K562 (cell line): ENCODE measurements around the gene ABHD17B. TPM values are rescaled to one million over a fixed set of nuclear protein-coding genes. Genes with fewer than 3 reads are reported as not detected.

Source experiments
- ATAC-seq: fragments of 200-7000 bp; cut with Tn5 transposase; 3 replicates; pipeline ENCODE4 v1.9.1; 2020; ENCODE audit warnings: moderate library complexity
- BruUV-seq: library from RNA; stranded (reverse); fragments of 400-500 nt; replicated peaks from 2 replicates; lab custom pipeline; 2021; lab: Mats Ljungman, UMichigan
- CTCF ChIA-PET: fragments of 300-600 bp; formaldehyde crosslinking; extraction: SDS; loops from one replicate; lab custom pipeline; 2021; ENCODE audit warnings: low intra/inter-chr PET ratio; lab: Yijun Ruan, JAX
- POLR2A ChIA-PET: fragments of 300-600, 350-650 bp; sonication (Branson Sonifier 250); formaldehyde crosslinking; extraction: SDS; loops from one replicate; lab custom pipeline; 2021; ENCODE audit warnings: antibody characterized with exemption, inconsistent platforms; lab: Yijun Ruan, JAX
- DNase-seq, 4 experiments: peaks; one replicate each; pipeline versions ENCODE4 v3.0.0 to v3.0.0-alpha.2; 2011 to 2018; ENCODE audit warnings: low spot score in 3 of 4, mixed read lengths in 3 of 4; ENCODE audit errors: extremely low read depth in 1 of 4
- FAIRE-seq: peaks from 2 replicates; lab custom pipeline; 2011; peaks lifted over from hg19 to GRCh38; lab: Jason Lieb, UNC
- H2AFZ ChIP-seq: 2 replicates; pipeline ENCODE4 v1.6.0; 2011; ENCODE audit warnings: low read depth, low read length, control low read depth, inconsistent platforms
- H3K27ac ChIP-seq: fragments of 200-600 bp; 3 replicates; pipeline ENCODE4 v1.8.0; 2011; ENCODE audit warnings: low read depth, mild to moderate bottlenecking, control low read depth, inconsistent platforms, low read length, moderate library complexity, mixed read lengths; ENCODE audit errors: extremely low read depth
- H3K27me3 ChIP-seq, 2 experiments: fragments of 300-600 bp in 1 of 2; 2 replicates in 1 of 2; 3 replicates in 1 of 2; pipeline versions ENCODE4 v1.6.0 to v1.8.0; 2011; ENCODE audit warnings: inconsistent platforms in 2 of 2, low read length in 2 of 2, mild to moderate bottlenecking in 1 of 2, mixed read lengths in 1 of 2, moderate library complexity in 1 of 2; ENCODE audit not compliant: control insufficient read depth in 2 of 2, insufficient read depth in 2 of 2
- H3K36me3 ChIP-seq: fragments of 300-600 bp; 3 replicates; pipeline ENCODE4 v1.8.0; 2011; ENCODE audit warnings: mild to moderate bottlenecking, low read length, inconsistent platforms; ENCODE audit not compliant: control insufficient read depth, insufficient read depth
- H3K4me1 ChIP-seq, 2 experiments: fragments of 200-600 bp in 1 of 2; replicated peaks in 1 of 2; 2 replicates in 1 of 2; 3 replicates in 1 of 2; pipeline versions ENCODE4 v1.5.1 to v1.8.0; 2011; ENCODE audit warnings: inconsistent platforms in 2 of 2, low read length in 2 of 2, mild to moderate bottlenecking in 1 of 2, mixed read lengths in 1 of 2, moderate library complexity in 1 of 2; ENCODE audit not compliant: control insufficient read depth in 2 of 2, insufficient read depth in 2 of 2
- H3K4me2 ChIP-seq: 2 replicates; pipeline ENCODE4 v1.6.1; 2011; ENCODE audit warnings: low read length, control low read depth, inconsistent platforms, mixed read lengths; ENCODE audit not compliant: insufficient read depth
- H3K4me3 ChIP-seq: fragments of 200-600 bp; sonication (generic), shearing (Covaris generic); 2 replicates; pipeline ENCODE4 v1.5.1; 2016; ENCODE audit warnings: control low read depth, inconsistent platforms
- H3K79me2 ChIP-seq: fragments of 200-600 bp; 3 replicates; pipeline ENCODE4 v1.8.0; 2011; ENCODE audit warnings: low read length, inconsistent platforms; ENCODE audit not compliant: control insufficient read depth, insufficient read depth
- H3K9ac ChIP-seq, 2 experiments: 2 replicates each; pipeline versions ENCODE4 v1.6.0 to v1.6.1; 2011; ENCODE audit warnings: low read depth in 2 of 2, low read length in 2 of 2, control low read depth in 1 of 2, inconsistent platforms in 1 of 2, mild to moderate bottlenecking in 1 of 2, mixed read lengths in 1 of 2; ENCODE audit not compliant: insufficient read depth in 1 of 2
- H3K9me1 ChIP-seq: one replicate; pipeline ENCODE4 v1.6.0; 2011; ENCODE audit warnings: inconsistent platforms, mild to moderate bottlenecking, low read length, moderate library complexity; ENCODE audit not compliant: control insufficient read depth, insufficient read depth
- H3K9me3 ChIP-seq: replicated peaks from 2 replicates; pipeline ENCODE4 v1.5.1; 2011; ENCODE audit warnings: low read depth, low read length, inconsistent platforms; ENCODE audit not compliant: control insufficient read depth, insufficient read depth
- H4K20me1 ChIP-seq: replicated peaks from 2 replicates; pipeline ENCODE4 v1.6.1; 2011; ENCODE audit warnings: low read length, inconsistent platforms, mixed read lengths; ENCODE audit not compliant: control insufficient read depth, insufficient read depth
- HNRNPK ChIP-seq: fragments of 200-400 bp; formaldehyde crosslinking; IDR thresholded peaks from one replicate; pipeline ENCODE4 v1.6.1; 2018; ENCODE audit warnings: mild to moderate bottlenecking, low read depth, low read length; ENCODE audit not compliant: poor library complexity, severe bottlenecking
- SREBF1 ChIP-seq: fragments of 150-350 bp; IDR thresholded peaks from 2 replicates; pipeline ENCODE4 v1.6.1; 2014; ENCODE audit warnings: antibody characterized with exemption, low read depth, low read length, borderline replicate concordance
- in situ Hi-C: fragments of 300-500 bp; cut with MboI; formaldehyde crosslinking; loops from 4 replicates; pipeline ENCODE4 v1.15.0; 2018; ENCODE audit warnings: inconsistent platforms, mixed read lengths
- intact Hi-C: fragments of 100-400 bp; cut with micrococcal nuclease; formaldehyde crosslinking; loops from 2 replicates; pipeline ENCODE4 v1.14.2; 2022
- polyA plus RNA-seq, 8 experiments: library from polyadenylated mRNA; depleted of rRNA in 4 of 8; stranded (reverse) in 5 of 8; unstranded in 3 of 8; fragments of >200 nt; fragmentation: Nextera tagmentation in 2 of 8; fragmentation: Illumina TruSeq in 1 of 8; extraction: Ambion mirVana in 2 of 8; extraction: Trizol in 1 of 8; gene quantifications; 2 replicates each; pipeline versions ENCODE4 v1.2.1 to v1.2.3, GENCODE V29; 2011 to 2014; ENCODE audit warnings: inconsistent platforms in 1 of 8, missing spikeins in 1 of 8
- total RNA-seq, 7 experiments: library from RNA; depleted of rRNA in 6 of 7; stranded (reverse); fragments of >200 nt in 6 of 7; fragmentation: Illumina TruSeq in 2 of 7; extraction: Trizol in 2 of 7; gene quantifications; 2 replicates each; pipeline versions ENCODE4 v1.2.1 to v1.2.3, GENCODE V29; 2011 to 2021; ENCODE audit warnings: low replicate concordance in 1 of 7
- TF ChIP-seq, protein P1 (sequence below): fragments of 450-650 bp; conservative IDR thresholded peaks from 2 replicates; pipeline ENCODE4 v1.6.1; 2016; ENCODE audit warnings: missing genetic modification characterization, low read depth, mild to moderate bottlenecking, control low read depth, missing compliant biosample characterization

The ABHD17B gene
- total and polyA plus RNA-seq, 9 of the 15 experiments (the other 6 are each of a cell fraction or from before 2014, with no cell fraction given): 1.9 to 13.4 (median 10.1) TPM

DNA sequence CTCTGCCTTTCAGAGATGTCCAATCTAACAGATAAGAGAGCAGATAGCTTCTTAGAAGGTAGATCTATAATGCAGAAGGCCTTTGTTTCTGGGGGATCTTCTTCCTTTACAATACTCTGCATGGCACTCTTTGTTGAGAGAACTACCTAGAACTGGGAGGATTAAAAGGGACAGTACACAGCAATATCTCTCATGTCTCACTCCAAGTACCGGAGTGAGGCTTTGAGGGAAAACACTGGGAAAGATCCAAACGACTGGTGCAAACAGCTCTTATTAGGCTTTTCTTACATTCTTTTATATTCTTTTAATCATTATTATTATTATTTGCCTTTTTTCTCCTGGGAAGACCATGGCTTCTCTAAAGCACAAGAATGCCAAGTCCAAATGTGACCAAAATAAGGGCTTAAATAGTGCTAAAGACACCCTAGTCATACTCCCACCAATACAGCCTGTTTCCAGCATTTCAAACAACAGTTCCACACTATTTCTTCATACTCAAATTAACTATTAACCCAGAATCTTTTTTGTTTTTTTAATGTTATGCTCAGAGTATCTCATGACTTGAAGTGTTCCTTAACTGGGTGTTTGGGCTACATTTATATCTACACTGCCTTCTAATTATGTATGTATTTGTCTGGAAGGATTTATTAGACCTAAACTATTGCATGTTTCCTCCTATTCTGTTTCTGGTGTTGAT lies 52.7 kb downstream of the ABHD17B start (continued):
- TF ChIP-seq, protein P1, sequence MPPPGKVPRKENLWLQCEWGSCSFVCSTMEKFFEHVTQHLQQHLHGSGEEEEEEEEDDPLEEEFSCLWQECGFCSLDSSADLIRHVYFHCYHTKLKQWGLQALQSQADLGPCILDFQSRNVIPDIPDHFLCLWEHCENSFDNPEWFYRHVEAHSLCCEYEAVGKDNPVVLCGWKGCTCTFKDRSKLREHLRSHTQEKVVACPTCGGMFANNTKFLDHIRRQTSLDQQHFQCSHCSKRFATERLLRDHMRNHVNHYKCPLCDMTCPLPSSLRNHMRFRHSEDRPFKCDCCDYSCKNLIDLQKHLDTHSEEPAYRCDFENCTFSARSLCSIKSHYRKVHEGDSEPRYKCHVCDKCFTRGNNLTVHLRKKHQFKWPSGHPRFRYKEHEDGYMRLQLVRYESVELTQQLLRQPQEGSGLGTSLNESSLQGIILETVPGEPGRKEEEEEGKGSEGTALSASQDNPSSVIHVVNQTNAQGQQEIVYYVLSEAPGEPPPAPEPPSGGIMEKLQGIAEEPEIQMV (tag): no peak
- TF ChIP-seq HNRNPK: no peak

DNA sequence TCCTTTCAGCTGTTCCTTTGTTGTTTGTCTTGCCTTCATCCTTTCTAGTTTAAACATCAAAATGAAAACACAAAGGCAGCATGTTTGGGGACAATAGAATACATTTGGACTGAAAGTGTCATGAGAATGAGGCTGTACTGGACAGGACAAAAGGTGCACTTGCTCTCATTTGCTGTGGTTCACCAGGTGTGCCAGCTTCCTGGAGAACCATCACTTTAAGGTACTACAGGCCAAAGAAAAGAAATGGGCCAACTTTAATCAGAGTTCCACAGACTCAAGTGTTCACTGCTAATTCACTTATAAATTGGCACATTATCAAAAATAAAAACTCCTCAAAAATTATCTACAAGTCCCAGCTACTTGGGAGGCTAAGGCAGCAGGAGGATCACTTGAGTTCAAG lies 53.8 kb downstream of the ABHD17B start:
- intact Hi-C loops: no loop called here
- no TSS peak for BruUV-seq
- H3K9me3 ChIP-seq: no peaks in the 10 kb centered on the region; the same call in 1 of the 2 replicates
- H4K20me1 ChIP-seq: no peaks in the 10 kb centered on the region
- ATAC-seq (no peak), FAIRE-seq (no peak), DNase-seq (no peak)
- TF ChIP-seq SREBF1: no peak
- H3K27me3 ChIP-seq: no peaks in the 10 kb centered on the region
- POLR2A ChIA-PET: no interaction called here
- H3K36me3 ChIP-seq: no peaks in the 10 kb centered on the region
- no peak overlapping the region for H3K9ac ChIP-seq
- H3K4me1 ChIP-seq: no peaks in the 10 kb centered on the region
- no peaks in the 10 kb centered on the region for H3K9me1 ChIP-seq
- H3K4me3 ChIP-seq: no peak overlapping the region
- no peaks in the 10 kb centered on the region for H3K79me2 ChIP-seq
- in situ Hi-C loops: no loop called here
- CTCF ChIA-PET: no interaction called here
- H2AFZ ChIP-seq: no peak overlapping the region
- no peak overlapping the region for H3K4me2 ChIP-seq
- H3K27ac ChIP-seq: no peak overlapping the region
